Breast epithelium (tissue), 3 donors: ENCODE results near the gene CDH13.

Experiments used
- CTCF ChIP-seq, 3 donors: fragments of 450-650 bp; IDR thresholded peaks; one replicate each; pipeline ENCODE4 v1.5.1; 2016 to 2017; ENCODE audit warnings: antibody characterized with exemption in 3 of 3, mild to moderate bottlenecking in 3 of 3, moderate library complexity in 3 of 3
- POLR2A ChIP-seq: fragments of 450-650 bp; IDR thresholded peaks from one replicate; pipeline ENCODE4 v1.6.1; 2016; ENCODE audit warnings: antibody characterized with exemption, mild to moderate bottlenecking, moderate library complexity

- TF ChIP-seq CTCF (IDR thresholded peaks at IDR 0.05) (no peak), POLR2A (no peak)
Measured at GRCh38 chr16:82865412-82865811, 238.6 kb downstream of the CDH13 start.
